SU-DHL-6 (cell line): Measurements from ENCODE around the gene CNPY1.

Experiments used
- H2AFZ ChIP-seq: fragments of 200-600 bp; sonication (generic); 2 replicates; pipeline ENCODE4 v1.6.1; 2014; ENCODE audit warnings: low read depth, mild to moderate bottlenecking, moderate library complexity, mixed read lengths, antibody characterized with exemption, low read length; ENCODE audit not compliant: severe bottlenecking
- H3F3A ChIP-seq: fragments of 200-600 bp; shearing (Covaris generic); 2 replicates; pipeline ENCODE4 v1.6.0; 2016; ENCODE audit warnings: antibody characterized with exemption, mild to moderate bottlenecking; ENCODE audit not compliant: insufficient read depth
- H3K27ac ChIP-seq: fragments of 200-600 bp; sonication (generic); 2 replicates; pipeline ENCODE4 v1.5.1; 2016; ENCODE audit warnings: low read depth, mild to moderate bottlenecking, low read length, moderate library complexity, mixed read lengths
- H3K27me3 ChIP-seq: fragments of 200-600 bp; sonication (generic), shearing (Covaris generic); 2 replicates; pipeline ENCODE4 v1.6.0; 2014; ENCODE audit warnings: mild to moderate bottlenecking, low read length
- H3K36me3 ChIP-seq: fragments of 200-600 bp; sonication (generic); 2 replicates; pipeline ENCODE4 v1.6.1; 2014; ENCODE audit warnings: mild to moderate bottlenecking, low read length, mixed read lengths
- H3K4me2 ChIP-seq: fragments of 300-600, 200-600 bp; shearing (Covaris generic), sonication (generic); 2 replicates; pipeline ENCODE4 v1.6.0; 2014; ENCODE audit warnings: low read length, low read depth, mild to moderate bottlenecking; ENCODE audit not compliant: poor library complexity, severe bottlenecking
- H3K4me3 ChIP-seq: fragments of 200-600 bp; sonication (generic); 2 replicates; pipeline ENCODE4 v1.5.1; 2014; ENCODE audit warnings: antibody characterized with exemption, low read length, mild to moderate bottlenecking, mixed read lengths; ENCODE audit not compliant: insufficient read depth, poor library complexity, severe bottlenecking
- H3K79me2 ChIP-seq: fragments of 200-600 bp; sonication (generic); 2 replicates; pipeline ENCODE4 v1.6.1; 2014; ENCODE audit warnings: mild to moderate bottlenecking, low read length, moderate library complexity; ENCODE audit not compliant: insufficient read depth
- H3K9ac ChIP-seq: fragments of 200-600 bp; sonication (generic); 2 replicates; pipeline ENCODE4 v1.7.0; 2014; ENCODE audit warnings: mild to moderate bottlenecking, low read length
- H3K9me2 ChIP-seq: fragments of 200-600 bp; sonication (generic); replicated peaks from 2 replicates; pipeline ENCODE4 v1.6.1; 2014; ENCODE audit warnings: low read length; ENCODE audit not compliant: insufficient read depth
- H3K9me3 ChIP-seq: fragments of 200-600 bp; sonication (generic); 2 replicates; pipeline ENCODE4 v1.6.1; 2014; ENCODE audit warnings: low read length, mixed read lengths; ENCODE audit not compliant: insufficient read depth
- H4K20me1 ChIP-seq: fragments of 200-600 bp; sonication (generic); 2 replicates; pipeline ENCODE4 v1.6.1; 2014; ENCODE audit warnings: low read depth, mild to moderate bottlenecking, antibody characterized with exemption, low read length, moderate library complexity, mixed read lengths
- CTCF ChIP-seq: fragments of 200-600 bp; sonication (generic); IDR thresholded peaks from one replicate; pipeline ENCODE4 v1.5.1; 2017; ENCODE audit warnings: antibody characterized with exemption, mild to moderate bottlenecking, low read length, moderate library complexity; ENCODE audit not compliant: insufficient read depth, poor library complexity, severe bottlenecking
- EZH2phosphoT487 ChIP-seq: fragments of 200-600 bp; sonication (generic), shearing (Covaris generic); conservative IDR thresholded peaks from 2 replicates; pipeline ENCODE4 v1.6.1; 2018; ENCODE audit warnings: mild to moderate bottlenecking, antibody characterized with exemption, low read length, moderate library complexity, mixed read lengths

Gene CNPY1

GRCh38 chr7:155533827-155534690 is 12.3 kb downstream of the CNPY1 start:
- H3K4me3 ChIP-seq: no peak overlapping the region
- H3K4me2 ChIP-seq: no peak overlapping the region

GRCh38 chr7:155533120-155533826 is 13.1 kb downstream of the CNPY1 start:
- Histone ChIP-seq H3K79me2 (no peaks in the 10 kb centered on the region), H2AFZ (no peak overlapping the region), H3F3A (no peaks in the 10 kb centered on the region), H3K4me3 (no peak overlapping the region), H3K36me3 (no peaks in the 10 kb centered on the region), H3K4me2 (no peak overlapping the region), H3K27me3 (no peaks in the 10 kb centered on the region), H4K20me1 (no peaks in the 10 kb centered on the region), H3K9me2 (no peaks in the 10 kb centered on the region), H3K27ac (no peak overlapping the region), H3K9me3 (no peaks in the 10 kb centered on the region), H3K9ac (no peak overlapping the region)
- TF ChIP-seq CTCF (no peak), EZH2phosphoT487 (no peak)

More at GRCh38 chr7:155533827-155534690, 12.3 kb downstream of the CNPY1 start:
- Histone ChIP-seq H3K27ac (no peak overlapping the region), H3K36me3 (no peaks in the 10 kb centered on the region), H3K9me2 (no peaks in the 10 kb centered on the region), H3K27me3 (no peaks in the 10 kb centered on the region), H2AFZ (no peak overlapping the region), H3F3A (no peaks in the 10 kb centered on the region), H3K79me2 (no peaks in the 10 kb centered on the region), H4K20me1 (no peaks in the 10 kb centered on the region), H3K9ac (no peak overlapping the region), H3K9me3 (no peaks in the 10 kb centered on the region)
- TF ChIP-seq EZH2phosphoT487 (no peak), CTCF (peak; percentile 56)

GRCh38 chr7:155532792-155533119 is 13.6 kb downstream of the CNPY1 start:
- Histone ChIP-seq H3K9me3 (no peaks in the 10 kb centered on the region), H3K4me3 (no peak overlapping the region), H3K4me2 (no peak overlapping the region), H3K36me3 (no peaks in the 10 kb centered on the region), H3K27me3 (no peaks in the 10 kb centered on the region), H3K27ac (no peak overlapping the region), H4K20me1 (no peaks in the 10 kb centered on the region), H2AFZ (no peak overlapping the region), H3K9ac (no peak overlapping the region), H3K79me2 (no peaks in the 10 kb centered on the region), H3K9me2 (no peaks in the 10 kb centered on the region), H3F3A (no peaks in the 10 kb centered on the region)
- TF ChIP-seq EZH2phosphoT487 (no peak), CTCF (no peak)
